A172 (cell line): ENCODE data around the gene FKTN. TPM values are rescaled to one million over a fixed set of nuclear protein-coding genes. Genes with fewer than 3 reads are reported as not detected.
A peak's percentile ranks its signal among the peaks of the same experiment; 100 is the strongest.

Source experiments
- DNase-seq: peaks from one replicate; pipeline ENCODE4 v3.0.0-alpha.2; 2015; ENCODE audit warnings: low spot score
- total RNA-seq: library from RNA; depleted of rRNA; stranded (reverse); fragments of >200 nt; shearing (Covaris generic); gene quantifications from 2 replicates; pipeline ENCODE4 v1.2.3, GENCODE V29; 2014; rRNA removed

FKTN gene
- total RNA-seq, 1 experiment from 2014 or later: 30.9 TPM

DNA sequence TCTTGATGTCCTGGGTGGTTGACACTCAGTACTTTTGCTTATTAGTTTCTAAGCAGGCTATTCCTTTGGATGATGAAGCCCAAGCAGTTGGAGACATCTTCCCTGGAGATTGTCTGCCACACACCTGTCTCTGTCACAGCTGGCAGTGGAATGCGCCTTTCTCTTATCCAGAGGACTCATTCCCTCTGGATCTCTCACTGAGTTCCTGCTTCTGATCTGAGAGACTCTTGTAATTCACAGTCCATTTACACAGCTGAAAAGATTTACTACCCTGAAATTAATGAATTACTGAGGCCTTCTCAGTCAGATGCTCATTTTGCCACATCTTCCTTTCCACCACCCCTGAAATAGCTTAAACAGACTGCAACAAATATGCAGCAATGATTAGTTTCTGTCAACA is 120.2 kb downstream of the FKTN start:
- DNase-seq: no peak

DNA sequence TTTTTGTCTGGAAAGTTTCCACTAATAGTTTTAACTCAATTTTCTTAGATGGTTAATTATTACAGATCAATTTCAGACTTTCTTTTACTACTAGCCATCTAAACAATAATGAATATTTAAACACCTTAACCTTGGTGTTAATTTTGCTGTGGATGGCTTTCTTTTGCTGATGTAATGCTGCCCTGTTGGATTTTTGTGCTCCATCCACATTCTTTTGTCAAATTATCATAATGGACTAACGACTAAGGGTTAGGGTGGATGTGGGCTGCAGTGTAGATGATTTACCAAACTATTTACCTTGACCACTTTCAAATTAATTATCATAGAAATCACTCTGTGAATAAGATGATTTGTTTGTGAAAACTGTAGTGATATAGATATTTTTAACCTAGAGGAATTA is 120.8 kb downstream of the FKTN start:
- no peak for DNase-seq

DNA sequence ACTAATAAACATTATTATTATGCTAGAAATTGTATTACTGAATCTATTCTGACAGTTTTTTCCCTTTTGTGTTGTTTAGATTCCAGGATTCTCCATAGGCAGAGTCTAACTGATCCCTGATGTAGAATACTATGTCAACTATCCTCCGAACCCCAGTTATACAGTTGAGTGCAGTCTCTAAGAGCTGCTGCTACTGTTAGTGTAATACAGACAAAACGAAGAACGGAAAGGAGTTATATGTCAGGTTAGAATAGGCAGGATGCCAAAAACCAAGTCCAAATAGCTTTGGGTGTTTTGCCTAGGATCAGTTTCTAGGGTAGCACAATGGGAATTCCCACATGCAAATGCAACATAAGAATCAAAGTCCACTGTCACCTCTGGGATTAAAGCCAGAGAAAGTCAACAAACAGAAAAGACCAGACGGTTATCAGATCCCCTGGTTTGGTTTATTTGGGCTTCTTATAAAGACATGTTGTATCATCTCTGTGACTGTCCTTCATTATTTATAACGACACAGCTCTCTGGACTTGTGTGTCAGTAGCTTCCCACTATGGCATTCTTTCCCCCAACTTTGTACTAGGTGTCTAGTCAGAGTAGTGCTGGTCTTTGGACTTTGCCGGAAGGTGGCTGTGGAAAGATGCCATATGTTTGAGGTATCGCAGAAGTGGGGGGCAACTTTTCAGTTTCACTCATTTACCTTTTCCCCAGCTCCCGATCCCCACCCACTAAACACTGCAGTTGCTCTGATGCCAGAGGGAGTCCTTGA is 121.5 kb downstream of the FKTN start:
- DNase-seq: no peak

DNA sequence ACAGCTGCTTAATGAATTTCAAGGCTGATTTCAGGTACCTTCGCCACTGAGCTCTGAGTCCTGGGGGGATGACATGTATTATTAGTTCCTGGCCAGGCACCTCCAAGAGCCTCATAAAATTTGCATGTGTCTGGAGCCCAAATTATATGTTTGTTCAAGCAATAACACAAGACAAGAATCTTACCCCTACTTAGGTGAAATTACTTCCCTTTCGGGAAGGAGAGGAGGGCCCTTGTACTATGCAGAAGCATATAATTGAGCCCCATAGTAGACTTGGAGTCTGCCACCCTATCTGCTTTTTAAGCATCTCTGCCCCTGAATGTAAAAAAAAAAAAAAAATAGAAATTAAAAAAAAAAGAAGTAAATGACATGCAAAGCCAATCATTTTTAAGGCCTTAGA is 123.4 kb downstream of the FKTN start:
- no peak for DNase-seq

DNA sequence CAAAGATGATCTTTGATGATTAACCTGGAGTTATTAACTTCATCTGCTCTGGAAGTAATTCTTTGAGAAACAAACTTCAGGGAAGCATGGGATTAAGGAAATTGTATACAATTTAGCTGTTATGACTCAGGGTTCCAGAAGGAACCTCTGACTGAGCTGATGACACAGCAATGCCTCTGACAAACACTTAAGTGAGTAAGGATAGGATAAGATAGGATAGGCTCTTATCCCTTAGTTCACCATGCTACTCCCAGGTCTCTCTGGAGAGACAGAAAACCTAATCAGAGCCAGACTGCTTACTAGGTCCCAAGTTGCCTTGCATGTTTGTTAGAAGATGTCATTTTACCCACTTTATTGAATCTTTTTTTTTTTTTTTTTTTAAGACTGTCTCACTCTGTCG is 123.8 kb downstream of the FKTN start:
- peak; percentile 48 for DNase-seq

DNA sequence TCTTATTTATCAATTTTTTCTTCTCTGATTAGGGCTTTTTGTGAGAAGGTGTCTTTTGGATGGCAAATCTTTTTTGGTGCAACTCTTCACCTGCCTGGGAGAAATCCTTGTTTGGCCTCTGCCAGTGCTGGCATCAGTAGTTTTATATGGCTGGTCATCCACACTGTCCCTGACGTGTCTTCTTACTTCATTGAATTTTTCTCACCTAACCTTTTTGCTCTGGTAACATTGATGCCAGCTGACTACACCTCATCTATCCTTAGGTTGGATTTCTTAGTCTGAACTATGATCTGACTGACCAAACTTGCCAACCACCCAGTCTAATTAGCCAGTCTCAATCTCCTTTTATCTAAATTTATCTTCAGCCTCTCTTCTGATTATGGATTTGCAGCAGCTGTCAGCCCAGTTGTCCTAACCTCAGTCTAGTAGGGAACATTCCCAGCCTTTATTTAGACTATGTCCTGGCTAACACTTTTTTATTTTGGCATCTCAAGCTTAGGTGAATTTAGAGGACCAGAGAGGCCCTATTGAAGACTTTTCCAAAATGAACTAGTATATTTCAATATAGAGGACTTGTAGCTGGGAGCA is 125.9 kb downstream of the FKTN start:
- no peak for DNase-seq

DNA sequence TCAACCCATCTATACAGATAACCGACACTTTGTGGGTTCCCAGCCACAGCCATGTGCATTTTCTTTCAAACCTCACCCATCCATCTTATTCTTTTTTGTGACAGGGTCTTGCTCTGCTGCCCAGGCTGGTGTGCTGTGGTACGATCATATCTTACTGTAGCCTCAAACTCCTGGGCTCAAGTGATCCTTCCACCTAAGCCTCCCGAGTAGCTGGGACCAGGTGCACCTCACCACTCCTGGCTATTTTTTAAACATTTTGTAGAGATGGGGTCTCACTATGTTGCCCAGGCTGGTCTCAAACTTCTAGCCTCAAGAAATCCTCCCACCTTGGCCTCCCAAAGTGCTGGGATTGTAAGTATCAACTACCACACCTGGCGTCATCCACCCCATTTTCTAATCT is 129.0 kb downstream of the FKTN start:
- DNase-seq: no peak

Other genes starting within 250 kb of the FKTN start
- gene FSD1L, start 110.1 kb upstream of the FKTN start, total RNA-seq: 11.7 and 15.9 TPM in 2 replicates
- not detected in 2 replicates for gene TAL2, start 104.3 kb downstream of the FKTN start, total RNA-seq
- gene TMEM38B, start 136.4 kb downstream of the FKTN start, total RNA-seq: 32.5 and 50.0 TPM in 2 replicates